ENCODE results near the gene NACA2. TPM values are rescaled to one million over a fixed set of nuclear protein-coding genes. Genes with fewer than 3 reads are reported as not detected.

NACA2 gene
- not detected for total RNA-seq

- H3K4me1 ChIP-seq = no peaks in the 10 kb centered on the region
- no peak within 1 kb of the TSS for H3K27ac ChIP-seq
- no peaks in the 10 kb centered on the region for H3K9me3 ChIP-seq
- no peaks in the 10 kb centered on the region for H3K27me3 ChIP-seq
- no peak within 1 kb of the TSS for H3K4me3 ChIP-seq
- no peak for DNase-seq
- TF ChIP-seq CTCF (IDR thresholded peaks at IDR 0.05) (no peak), POLR2A (IDR thresholded peaks at IDR 0.05) (no peak)
- H3K36me3 ChIP-seq = no peaks in the 10 kb centered on the region
- intact Hi-C loops (cut with DNase I; ENCODE audit: low total_unique reads) = no loop called here
Measured at GRCh38 chr17:61591018-61591417, at the start of gene NACA2. Gene NACA2, minus strand, starts transcription at chr17:61591219. Its CDS starts 39 bp downstream, at chr17:61591180.

- H3K27ac ChIP-seq = no peak overlapping the region
- H3K36me3 ChIP-seq = peaks cover 0 to 3% of the 10 kb centered on the region in 2 donors
- no peaks in the 10 kb centered on the region for H3K4me1 ChIP-seq
- H3K4me3 ChIP-seq = no peak overlapping the region
- no peaks in the 10 kb centered on the region for H3K27me3 ChIP-seq
- DNase-seq = no peak
- H3K9me3 ChIP-seq = no peaks in the 10 kb centered on the region
- intact Hi-C loops (cut with DNase I; ENCODE audit: low total_unique reads) = no loop called here
- TF ChIP-seq POLR2A (IDR thresholded peaks at IDR 0.05) (no peak), CTCF (IDR thresholded peaks at IDR 0.05) (no peak)
Measured at GRCh38 chr17:61639818-61640217, 48.8 kb upstream of the NACA2 start.

GRCh38 chr17:61638087-61638486 is 47.1 kb upstream of the NACA2 start:
- H3K4me1 ChIP-seq = no peaks in the 10 kb centered on the region
- TF ChIP-seq POLR2A (IDR thresholded peaks at IDR 0.05) (no peak), CTCF (IDR thresholded peaks at IDR 0.05) (no peak)
- H3K36me3 ChIP-seq = peaks cover 0 to 3% of the 10 kb centered on the region in 2 donors
- H3K27ac ChIP-seq = no peak overlapping the region
- no peaks in the 10 kb centered on the region for H3K9me3 ChIP-seq
- no peak for DNase-seq
- no peak overlapping the region for H3K4me3 ChIP-seq
- intact Hi-C loops (cut with DNase I; ENCODE audit: low total_unique reads) = no loop called here
- no peaks in the 10 kb centered on the region for H3K27me3 ChIP-seq

- Histone ChIP-seq H3K4me3 (no peak overlapping the region), H3K36me3 (peaks cover 0 to 3% of the 10 kb centered on the region in 2 donors), H3K4me1 (no peaks in the 10 kb centered on the region), H3K27me3 (no peaks in the 10 kb centered on the region), H3K9me3 (no peaks in the 10 kb centered on the region), H3K27ac (no peak overlapping the region)
- TF ChIP-seq POLR2A (IDR thresholded peaks at IDR 0.05) = no peak
- TF ChIP-seq CTCF (IDR thresholded peaks at IDR 0.05) = no peak
- intact Hi-C loops (cut with DNase I; ENCODE audit: low total_unique reads) = no loop called here
- no peak for DNase-seq
Measured at GRCh38 chr17:61635913-61636432, 45.0 kb upstream of the NACA2 start.

GRCh38 chr17:61634942-61635538 is 44.0 kb upstream of the NACA2 start:
- intact Hi-C loops (cut with DNase I; ENCODE audit: low total_unique reads) = no loop called here
- TF ChIP-seq CTCF (IDR thresholded peaks at IDR 0.05) (no peak), POLR2A (IDR thresholded peaks at IDR 0.05) (no peak)

More at GRCh38 chr17:61634942-61635538, 44.0 kb upstream of the NACA2 start:
- no peaks in the 10 kb centered on the region for H3K4me1 ChIP-seq
- peaks cover 0 to 3% of the 10 kb centered on the region in 2 donors for H3K36me3 ChIP-seq
- H3K9me3 ChIP-seq = no peaks in the 10 kb centered on the region
- no peak overlapping the region for H3K4me3 ChIP-seq
- H3K27ac ChIP-seq = no peak overlapping the region
- no peak for DNase-seq
- no peaks in the 10 kb centered on the region for H3K27me3 ChIP-seq
